HG03521 (cell line): ENCODE data around the gene UGT1A8.
"Not testable (repeated sequence)": the region's sequence is repeated elsewhere in the genome, so short reads cannot be mapped to it uniquely, and the experiment has no call there.

ENCODE experiments used
- ATAC-seq: cut with Tn5 transposase; IDR thresholded peaks from one replicate; pipeline ENCODE4 v1.9.1; 2021; ENCODE audit warnings: mild to moderate bottlenecking, moderate library complexity; ENCODE audit not compliant: unreplicated experiment

UGT1A8 gene

GRCh38 chr2:233617476-233617875, at the start of gene UGT1A8:
Gene UGT1A8, plus strand, starts transcription at chr2:233617633. Its CDS starts 75 bp downstream, at chr2:233617708.
- not testable (repeated sequence) for ATAC-seq

- no peak for ATAC-seq
These were observed 46.4 kb upstream of the UGT1A8 start for GRCh38 chr2:233571001-233571400.

GRCh38 chr2:233571462-233571861, 46.0 kb upstream of the UGT1A8 start:
- no peak for ATAC-seq

GRCh38 chr2:233572468-233572867, 45.0 kb upstream of the UGT1A8 start:
- no peak for ATAC-seq

- not testable (repeated sequence) for ATAC-seq
These were observed 40.1 kb upstream of the UGT1A8 start for GRCh38 chr2:233577341-233577740.

- not testable (repeated sequence) for ATAC-seq
These were observed 34.0 kb upstream of the UGT1A8 start for GRCh38 chr2:233583217-233583965.

- no peak for ATAC-seq
These were observed 33.2 kb upstream of the UGT1A8 start for GRCh38 chr2:233584210-233584609.

- no peak for ATAC-seq
These were observed 29.0 kb upstream of the UGT1A8 start for GRCh38 chr2:233588400-233588799.

GRCh38 chr2:233592706-233593105, 24.7 kb upstream of the UGT1A8 start:
- ATAC-seq = not testable (repeated sequence)

- ATAC-seq = no peak
These were observed 24.2 kb upstream of the UGT1A8 start for GRCh38 chr2:233593201-233593600.

GRCh38 chr2:233597522-233597921, 19.9 kb upstream of the UGT1A8 start:
- ATAC-seq = no peak

GRCh38 chr2:233598952-233599351, 18.5 kb upstream of the UGT1A8 start:
- ATAC-seq = no peak

- ATAC-seq = no peak
These were observed 17.0 kb upstream of the UGT1A8 start for GRCh38 chr2:233600386-233600785.

- ATAC-seq = no peak
These were observed 15.4 kb upstream of the UGT1A8 start for GRCh38 chr2:233602076-233602475.

- ATAC-seq = no peak
These were observed 13.9 kb upstream of the UGT1A8 start for GRCh38 chr2:233603520-233603919.

GRCh38 chr2:233604826-233605225, 12.6 kb upstream of the UGT1A8 start:
- no peak for ATAC-seq

- no peak for ATAC-seq
These were observed 11.8 kb upstream of the UGT1A8 start for GRCh38 chr2:233605680-233606079.

- no peak for ATAC-seq
These were observed 6.1 kb upstream of the UGT1A8 start for GRCh38 chr2:233611284-233611683.

- no peak for ATAC-seq
These were observed 2.8 kb downstream of the UGT1A8 start for GRCh38 chr2:233620204-233620603.

- ATAC-seq = not testable (repeated sequence)
These were observed 4.4 kb downstream of the UGT1A8 start for GRCh38 chr2:233621863-233622262.

GRCh38 chr2:233627331-233628025, 10.0 kb downstream of the UGT1A8 start:
- no peak for ATAC-seq

- ATAC-seq = not testable (repeated sequence)
These were observed 18.9 kb downstream of the UGT1A8 start, which contains the start of gene UGT1A10 for GRCh38 chr2:233636306-233636705. Gene UGT1A10, plus strand, starts transcription at chr2:233636448. Its CDS starts 75 bp downstream, at chr2:233636523.
